ENCODE measurements around the gene SYNJ2.

The SYNJ2 gene

GRCh38 chr6:158015188-158015506 lies 33.5 kb downstream of the SYNJ2 start:
- in situ Hi-C loops (cut with HindIII; ENCODE audit: low pct_ligation_motif_present, low sequenced_read_pairs): no loop called here
- no peak for DNase-seq
- Histone ChIP-seq H3K4me3 (ENCODE audit: low read depth, low read length) (no peak overlapping the region), H3K27me3 (replicated peaks) (no peaks in the 10 kb centered on the region), H3K27ac (peak overlapping the region; percentile 17), H3K36me3 (replicated peaks) (peaks cover 35% of the 10 kb centered on the region)
- TF ChIP-seq CTCF (IDR thresholded peaks at IDR 0.05; ENCODE audit: low read depth, low read length, missing control alignments): no peak

GRCh38 chr6:158016571-158017383 lies 35.1 kb downstream of the SYNJ2 start:
- no peak for TF ChIP-seq CTCF (IDR thresholded peaks at IDR 0.05; ENCODE audit: low read depth, low read length, missing control alignments)
- DNase-seq: no peak
- Histone ChIP-seq H3K27ac (peak overlapping the region; percentile 60), H3K36me3 (replicated peaks) (peaks cover 47% of the 10 kb centered on the region), H3K27me3 (replicated peaks) (no peaks in the 10 kb centered on the region), H3K4me3 (ENCODE audit: low read depth, low read length) (peak overlapping the region; percentile 17)
- in situ Hi-C loops (cut with HindIII; ENCODE audit: low pct_ligation_motif_present, low sequenced_read_pairs): no loop called here

GRCh38 chr6:158017621-158018040 lies 36.0 kb downstream of the SYNJ2 start:
- in situ Hi-C loops (cut with HindIII; ENCODE audit: low pct_ligation_motif_present, low sequenced_read_pairs): no loop called here
- Histone ChIP-seq H3K27ac (peak overlapping the region; percentile 60), H3K36me3 (replicated peaks) (peaks cover 50% of the 10 kb centered on the region), H3K27me3 (replicated peaks) (no peaks in the 10 kb centered on the region), H3K4me3 (ENCODE audit: low read depth, low read length) (no peak overlapping the region)
- no peak for DNase-seq
- TF ChIP-seq CTCF (IDR thresholded peaks at IDR 0.05; ENCODE audit: low read depth, low read length, missing control alignments): no peak

GRCh38 chr6:158018041-158018771 lies 36.5 kb downstream of the SYNJ2 start:
- Histone ChIP-seq H3K27me3 (replicated peaks) (no peaks in the 10 kb centered on the region), H3K36me3 (replicated peaks) (peaks cover 53% of the 10 kb centered on the region), H3K27ac (peak overlapping the region; percentile 82), H3K4me3 (ENCODE audit: low read depth, low read length) (no peak overlapping the region)
- in situ Hi-C loops (cut with HindIII; ENCODE audit: low pct_ligation_motif_present, low sequenced_read_pairs): no loop called here
- TF ChIP-seq CTCF (IDR thresholded peaks at IDR 0.05; ENCODE audit: low read depth, low read length, missing control alignments): no peak
- no peak for DNase-seq

GRCh38 chr6:158018851-158019361 lies 37.2 kb downstream of the SYNJ2 start:
- no peak overlapping the region for H3K4me3 ChIP-seq (ENCODE audit: low read depth, low read length)
- peak overlapping the region; percentile 82 for H3K27ac ChIP-seq
- TF ChIP-seq CTCF (IDR thresholded peaks at IDR 0.05; ENCODE audit: low read depth, low read length, missing control alignments): no peak
- in situ Hi-C loops (cut with HindIII; ENCODE audit: low pct_ligation_motif_present, low sequenced_read_pairs): no loop called here
- DNase-seq: peak; percentile 77
- H3K27me3 ChIP-seq (replicated peaks): no peaks in the 10 kb centered on the region
- H3K36me3 ChIP-seq (replicated peaks): peaks cover 58% of the 10 kb centered on the region

Measured in brain microvascular endothelial cell (primary cell).